ENCODE results near the gene TEX19.

DNA sequence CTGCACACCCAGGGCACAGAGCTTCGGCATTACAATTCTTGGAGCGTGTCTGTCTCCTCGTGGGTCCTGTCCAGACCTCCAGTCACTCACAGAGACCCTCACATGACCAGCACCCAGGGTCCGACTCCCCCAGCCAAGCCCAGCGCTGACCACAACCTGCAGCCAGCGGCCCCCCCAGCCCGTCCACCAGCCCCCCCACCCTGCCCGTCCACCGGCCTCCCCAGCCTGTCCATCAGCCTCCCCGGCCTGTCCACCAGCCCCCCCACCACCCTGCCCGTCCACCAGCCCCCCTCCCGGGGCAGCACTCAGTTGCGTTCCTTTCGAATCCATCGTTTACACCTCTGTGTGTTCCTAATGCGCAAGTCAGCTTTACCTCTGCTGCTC, 31.3 kb upstream of the TEX19 start:
- TF ChIP-seq, protein P1, sequence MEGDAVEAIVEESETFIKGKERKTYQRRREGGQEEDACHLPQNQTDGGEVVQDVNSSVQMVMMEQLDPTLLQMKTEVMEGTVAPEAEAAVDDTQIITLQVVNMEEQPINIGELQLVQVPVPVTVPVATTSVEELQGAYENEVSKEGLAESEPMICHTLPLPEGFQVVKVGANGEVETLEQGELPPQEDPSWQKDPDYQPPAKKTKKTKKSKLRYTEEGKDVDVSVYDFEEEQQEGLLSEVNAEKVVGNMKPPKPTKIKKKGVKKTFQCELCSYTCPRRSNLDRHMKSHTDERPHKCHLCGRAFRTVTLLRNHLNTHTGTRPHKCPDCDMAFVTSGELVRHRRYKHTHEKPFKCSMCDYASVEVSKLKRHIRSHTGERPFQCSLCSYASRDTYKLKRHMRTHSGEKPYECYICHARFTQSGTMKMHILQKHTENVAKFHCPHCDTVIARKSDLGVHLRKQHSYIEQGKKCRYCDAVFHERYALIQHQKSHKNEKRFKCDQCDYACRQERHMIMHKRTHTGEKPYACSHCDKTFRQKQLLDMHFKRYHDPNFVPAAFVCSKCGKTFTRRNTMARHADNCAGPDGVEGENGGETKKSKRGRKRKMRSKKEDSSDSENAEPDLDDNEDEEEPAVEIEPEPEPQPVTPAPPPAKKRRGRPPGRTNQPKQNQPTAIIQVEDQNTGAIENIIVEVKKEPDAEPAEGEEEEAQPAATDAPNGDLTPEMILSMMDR (IDR thresholded peaks at IDR 0.05): no peak
- TF ChIP-seq POLR2AphosphoS5 (IDR thresholded peaks at IDR 0.05; ENCODE audit: low read depth, low read length) (no peak), TCF7L2 (IDR thresholded peaks at IDR 0.05; ENCODE audit: low read depth, low read length) (no peak), SIN3A (IDR thresholded peaks at IDR 0.05; ENCODE audit: borderline replicate concordance, insufficient read depth, low read depth, low read length) (no peak)
- TF ChIP-seq, protein P2, sequence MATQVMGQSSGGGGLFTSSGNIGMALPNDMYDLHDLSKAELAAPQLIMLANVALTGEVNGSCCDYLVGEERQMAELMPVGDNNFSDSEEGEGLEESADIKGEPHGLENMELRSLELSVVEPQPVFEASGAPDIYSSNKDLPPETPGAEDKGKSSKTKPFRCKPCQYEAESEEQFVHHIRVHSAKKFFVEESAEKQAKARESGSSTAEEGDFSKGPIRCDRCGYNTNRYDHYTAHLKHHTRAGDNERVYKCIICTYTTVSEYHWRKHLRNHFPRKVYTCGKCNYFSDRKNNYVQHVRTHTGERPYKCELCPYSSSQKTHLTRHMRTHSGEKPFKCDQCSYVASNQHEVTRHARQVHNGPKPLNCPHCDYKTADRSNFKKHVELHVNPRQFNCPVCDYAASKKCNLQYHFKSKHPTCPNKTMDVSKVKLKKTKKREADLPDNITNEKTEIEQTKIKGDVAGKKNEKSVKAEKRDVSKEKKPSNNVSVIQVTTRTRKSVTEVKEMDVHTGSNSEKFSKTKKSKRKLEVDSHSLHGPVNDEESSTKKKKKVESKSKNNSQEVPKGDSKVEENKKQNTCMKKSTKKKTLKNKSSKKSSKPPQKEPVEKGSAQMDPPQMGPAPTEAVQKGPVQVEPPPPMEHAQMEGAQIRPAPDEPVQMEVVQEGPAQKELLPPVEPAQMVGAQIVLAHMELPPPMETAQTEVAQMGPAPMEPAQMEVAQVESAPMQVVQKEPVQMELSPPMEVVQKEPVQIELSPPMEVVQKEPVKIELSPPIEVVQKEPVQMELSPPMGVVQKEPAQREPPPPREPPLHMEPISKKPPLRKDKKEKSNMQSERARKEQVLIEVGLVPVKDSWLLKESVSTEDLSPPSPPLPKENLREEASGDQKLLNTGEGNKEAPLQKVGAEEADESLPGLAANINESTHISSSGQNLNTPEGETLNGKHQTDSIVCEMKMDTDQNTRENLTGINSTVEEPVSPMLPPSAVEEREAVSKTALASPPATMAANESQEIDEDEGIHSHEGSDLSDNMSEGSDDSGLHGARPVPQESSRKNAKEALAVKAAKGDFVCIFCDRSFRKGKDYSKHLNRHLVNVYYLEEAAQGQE (IDR thresholded peaks at IDR 0.05; ENCODE audit: insufficient read depth in 1 of 2, low read depth in 2 of 2, low read length in 1 of 2): no peak
